GM19099 (cell line): ENCODE measurements around the gene SFMBT2.

Experiments used
- POLR2A ChIP-seq: IDR thresholded peaks from 3 replicates; pipeline ENCODE4 v1.6.1; 2011; ENCODE audit warnings: low read depth; ENCODE audit not compliant: insufficient read length; ENCODE audit errors: extremely low read depth

Gene SFMBT2

DNA sequence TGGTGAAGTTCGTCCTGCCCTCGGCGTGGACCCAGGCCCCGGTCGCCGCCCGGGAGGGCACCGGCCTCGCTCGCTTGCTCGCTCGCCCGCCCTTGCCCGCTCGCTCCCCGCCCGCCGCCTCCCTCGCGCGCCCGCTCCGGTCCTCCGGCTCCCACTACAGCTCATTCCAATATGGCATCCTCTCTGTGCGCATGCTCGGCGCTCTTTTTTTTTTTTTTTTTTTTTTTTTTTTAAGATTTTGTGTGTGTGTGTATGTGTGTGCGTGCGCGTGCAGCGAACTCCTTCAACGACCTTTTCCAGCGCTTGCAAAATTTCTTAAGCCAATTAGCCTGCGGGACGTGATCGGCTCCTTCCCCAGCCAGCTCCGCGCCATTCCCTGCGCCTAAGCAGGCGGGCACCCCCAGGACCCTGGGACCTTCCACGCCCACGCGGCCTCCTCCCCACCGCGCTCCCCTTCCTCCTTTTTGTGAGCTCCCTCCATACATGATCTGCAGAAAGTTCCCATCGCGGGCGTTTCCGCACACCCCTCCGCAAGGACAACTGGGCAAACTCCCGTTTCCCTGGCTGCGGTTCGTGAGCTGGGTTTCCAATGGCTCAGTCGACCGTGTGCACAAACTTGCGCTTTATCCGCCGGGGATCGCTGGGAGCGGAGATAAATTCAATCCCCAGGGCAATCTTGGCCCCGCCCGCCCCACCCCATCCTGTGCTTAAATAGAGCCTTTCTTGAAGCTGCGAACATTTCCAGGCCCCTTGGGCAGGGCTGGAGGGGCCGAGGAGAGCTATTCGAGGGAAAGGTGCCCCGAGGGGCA is at the start of gene SFMBT2:
TSS of gene SFMBT2 (minus strand) at position 173 of the 809 bp plus-strand sequence. CDS start 29,136 bp downstream, outside the sequence.
- peak; percentile 54 for TF ChIP-seq POLR2A

DNA sequence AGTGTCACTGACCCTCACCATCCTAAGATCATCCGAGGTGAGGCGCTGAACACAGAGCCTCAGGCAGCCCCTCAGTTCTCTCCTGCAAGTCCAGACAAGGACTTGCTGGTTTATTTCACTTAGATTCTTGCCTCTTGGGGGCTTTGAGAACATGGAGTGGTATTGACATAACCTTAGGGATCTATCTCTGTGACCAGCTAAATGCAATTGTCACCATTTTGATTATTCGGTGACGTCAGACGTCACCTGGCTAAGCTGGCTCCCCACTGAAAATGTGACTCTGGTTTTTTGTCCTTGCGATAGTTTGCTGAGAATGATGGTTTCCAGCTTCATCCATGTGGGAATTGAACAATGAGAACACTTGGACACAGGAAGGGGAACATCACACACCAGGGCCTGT is 49.2 kb upstream of the SFMBT2 start:
- TF ChIP-seq POLR2A: no peak

- TF ChIP-seq POLR2A: no peak
These were observed 47.7 kb upstream of the SFMBT2 start for GRCh38 chr10:7458556-7458955.

DNA sequence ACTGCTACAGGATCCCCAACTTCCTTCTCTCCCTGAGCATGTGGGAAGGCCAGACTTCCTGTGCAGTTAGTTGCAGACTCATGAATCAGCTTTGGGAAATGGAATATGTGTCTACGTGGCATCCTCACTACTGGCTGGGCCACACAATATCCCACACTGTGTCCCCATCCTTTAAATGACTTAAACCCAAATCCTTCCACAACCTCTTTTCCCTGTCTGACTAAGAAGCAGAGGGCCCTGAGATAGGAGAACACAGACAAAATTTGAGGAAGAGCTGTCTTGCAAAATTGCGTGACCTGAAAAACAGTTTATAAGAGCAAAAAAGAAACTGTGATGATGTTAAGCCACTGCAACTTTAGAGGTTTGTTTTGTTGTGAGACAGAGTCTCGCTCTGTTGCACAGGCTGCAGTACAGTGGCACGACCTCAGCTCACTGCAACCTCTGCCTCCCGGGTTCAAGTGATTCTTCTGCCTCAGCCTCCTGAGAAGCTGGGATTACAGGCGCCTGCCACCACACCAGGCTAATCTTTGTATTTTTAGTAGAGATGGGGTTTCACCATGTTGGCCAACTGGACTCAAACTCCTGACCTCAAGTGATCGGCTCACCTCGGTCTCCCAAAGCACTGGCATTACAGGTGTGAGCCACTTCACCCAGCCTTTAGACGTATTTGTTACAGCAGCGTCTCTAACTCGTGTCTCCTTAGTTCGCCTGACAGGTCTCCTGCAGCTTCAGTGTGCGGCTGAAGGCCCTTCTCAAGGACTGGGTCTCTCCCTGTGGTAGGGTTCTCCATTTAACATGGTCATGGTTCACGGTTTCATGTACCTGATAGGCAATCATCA is 46.9 kb upstream of the SFMBT2 start:
- TF ChIP-seq POLR2A: no peak

DNA sequence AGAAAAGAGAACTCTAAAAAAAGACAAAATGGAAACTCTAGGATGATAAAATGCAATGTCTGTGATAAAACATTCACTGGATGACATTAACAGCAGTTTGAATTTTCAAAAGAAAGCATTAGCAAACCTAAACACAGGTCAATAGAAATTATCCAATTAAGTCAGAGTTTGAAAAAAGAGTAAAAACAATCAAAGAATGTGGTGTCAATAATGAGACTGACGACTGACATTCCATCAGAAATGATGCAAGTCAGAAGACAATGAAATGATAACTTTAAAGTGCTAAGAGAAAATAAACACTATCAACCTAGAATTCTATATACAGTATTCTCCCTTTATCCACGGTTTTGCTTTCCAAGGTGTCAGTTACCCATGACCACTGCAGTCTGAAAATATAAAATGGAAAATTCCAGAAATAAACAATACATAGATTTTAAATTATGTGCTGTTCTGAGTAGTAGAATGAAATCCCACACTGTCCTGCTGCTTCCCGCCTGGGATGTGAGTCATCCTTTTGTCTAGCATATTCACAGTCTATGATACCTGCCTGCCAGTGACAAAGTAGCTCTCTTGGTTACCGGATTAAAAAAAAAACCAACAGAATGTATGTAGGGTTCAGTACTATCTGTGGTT is 38.3 kb upstream of the SFMBT2 start:
- no peak for TF ChIP-seq POLR2A

DNA sequence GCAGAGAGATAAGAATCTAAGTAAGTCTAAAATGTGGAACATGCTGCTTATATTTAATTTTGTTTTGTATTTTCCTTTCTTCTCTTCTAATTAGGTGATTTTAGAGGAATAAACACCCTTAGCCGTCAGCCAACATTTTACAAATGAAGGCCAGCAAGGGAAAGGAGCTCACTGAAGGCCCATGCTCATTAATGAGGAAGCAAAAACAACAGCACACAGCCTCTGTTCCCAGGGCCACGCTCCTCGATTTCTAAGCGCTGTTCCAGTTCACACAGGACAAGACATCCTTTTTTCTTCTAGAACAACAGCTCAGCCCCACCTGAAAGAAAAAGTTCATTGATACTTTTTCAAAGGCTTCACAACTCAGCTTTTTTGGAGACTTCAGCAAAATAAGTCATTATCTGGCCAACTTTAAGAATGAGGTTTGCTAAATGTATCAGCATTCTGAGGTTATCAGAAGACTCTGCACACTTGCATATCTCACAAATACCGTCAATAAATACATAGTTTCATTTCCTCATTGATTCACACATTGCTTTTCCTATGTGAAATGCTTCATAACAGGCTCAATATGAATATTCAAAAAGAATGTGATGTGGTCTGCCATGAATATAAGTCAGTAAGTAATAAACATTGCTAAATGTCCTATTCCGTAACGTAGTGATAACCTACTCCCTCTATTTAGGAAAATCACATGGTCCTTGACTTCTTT is 34.8 kb upstream of the SFMBT2 start:
- no peak for TF ChIP-seq POLR2A

- no peak for TF ChIP-seq POLR2A
These were observed 33.8 kb upstream of the SFMBT2 start for GRCh38 chr10:7444551-7445121.

GRCh38 chr10:7443036-7443435 is 32.2 kb upstream of the SFMBT2 start:
- TF ChIP-seq POLR2A: no peak

GRCh38 chr10:7441403-7442147 is 30.7 kb upstream of the SFMBT2 start:
- TF ChIP-seq POLR2A: no peak

GRCh38 chr10:7439696-7440095 is 28.9 kb upstream of the SFMBT2 start:
- TF ChIP-seq POLR2A: no peak

DNA sequence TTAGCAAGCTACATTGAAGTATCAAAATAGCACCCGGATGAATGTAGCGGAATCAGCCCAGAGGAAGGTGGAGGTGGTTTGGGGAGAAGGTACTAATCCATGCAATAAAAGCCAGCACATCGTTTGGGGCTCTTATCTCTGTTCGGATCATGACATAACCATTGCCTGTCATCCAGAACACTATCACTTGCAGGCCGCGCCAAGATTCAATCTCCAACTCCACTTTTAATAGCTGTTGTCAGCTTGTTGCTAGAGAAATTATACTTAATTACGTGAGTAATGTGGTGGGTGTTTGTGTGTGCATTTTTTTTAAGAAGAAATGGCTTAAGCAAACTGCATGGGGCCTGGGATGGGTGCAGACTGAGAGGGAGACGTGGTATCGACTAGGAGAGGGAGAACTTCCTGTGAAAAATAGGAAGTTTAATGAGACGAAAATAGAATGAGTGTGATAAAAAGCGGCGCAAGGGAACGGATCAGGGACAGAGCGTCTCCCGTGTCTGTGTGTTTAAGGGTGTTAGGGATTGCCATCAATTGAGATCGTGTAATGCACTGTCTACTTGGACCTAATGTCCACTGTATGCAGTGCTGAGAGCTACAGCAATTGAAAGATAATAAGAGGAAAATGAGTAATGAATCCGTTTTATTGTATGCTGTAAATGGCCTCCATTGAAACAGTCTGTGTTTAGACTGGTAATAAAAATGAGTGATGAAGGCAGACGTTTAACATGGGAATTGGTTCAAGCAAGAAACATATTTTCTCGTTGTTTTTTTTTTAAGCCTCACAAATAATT is 27.6 kb upstream of the SFMBT2 start:
- TF ChIP-seq POLR2A: no peak

DNA sequence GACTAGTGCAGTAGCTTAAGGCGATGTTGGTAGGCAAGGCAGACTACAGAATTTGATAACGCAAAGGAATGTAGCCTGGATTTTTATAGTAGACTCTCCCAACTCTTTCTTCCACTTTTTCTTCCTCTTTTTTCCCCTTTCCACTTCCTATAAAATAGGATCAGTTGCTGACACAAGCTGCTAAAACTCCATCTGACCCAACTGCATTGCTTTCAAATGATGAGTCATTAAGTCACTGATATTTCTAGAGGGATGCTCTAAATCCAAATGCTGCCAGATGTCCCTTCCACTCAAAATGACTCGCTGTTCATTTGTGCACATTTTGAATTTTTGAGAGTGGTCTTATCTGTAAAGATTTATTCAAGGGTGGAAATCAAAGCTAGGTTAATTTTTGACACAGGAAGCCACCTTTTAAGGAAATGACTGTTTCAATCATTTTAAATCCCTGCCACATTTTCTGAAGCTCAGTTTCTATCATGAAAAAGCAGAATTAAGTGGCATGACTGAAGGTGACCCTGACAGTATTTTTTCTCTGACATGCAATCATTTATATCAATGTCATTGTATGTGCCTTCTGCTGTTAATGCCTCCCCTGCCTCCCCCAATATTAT is 25.8 kb upstream of the SFMBT2 start:
- TF ChIP-seq POLR2A: no peak

- TF ChIP-seq POLR2A: no peak
These were observed 24.8 kb upstream of the SFMBT2 start for GRCh38 chr10:7435674-7436073.

DNA sequence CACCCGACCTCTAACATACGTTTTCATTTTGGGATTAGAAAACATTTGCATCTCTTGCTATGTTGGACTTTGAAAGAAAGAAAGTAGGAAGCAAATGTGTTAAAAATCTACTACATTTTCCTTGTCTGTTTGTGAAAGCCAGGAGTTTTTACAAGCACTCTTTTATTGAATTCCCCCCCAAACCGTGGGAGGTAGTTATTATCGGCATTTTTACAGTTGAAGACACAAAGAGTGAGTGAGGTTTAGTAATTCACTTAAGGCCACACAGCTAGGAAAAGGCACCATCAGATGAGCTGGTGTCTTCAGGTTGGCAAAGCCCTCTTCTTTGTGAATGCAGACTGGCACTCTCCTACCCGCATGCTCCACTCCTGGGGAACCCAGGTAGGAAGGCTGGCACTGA is 23.5 kb upstream of the SFMBT2 start:
- no peak for TF ChIP-seq POLR2A
